ENCODE data around the gene UMAD1.

The UMAD1 gene

GRCh38 chr7:7808156-7808555 is 167.6 kb downstream of the UMAD1 start:
- H3K4ac ChIP-seq (ENCODE audit: low read depth, low read length), result no peak overlapping the region
- H3K36me3 ChIP-seq (ENCODE audit: control insufficient read depth in 1 of 2, insufficient read depth in 2 of 2, low read length in 2 of 2), result peaks cover 0 to 2% of the 10 kb centered on the region in 2 experiments
- H3K79me2 ChIP-seq (ENCODE audit: control insufficient read depth, insufficient read depth, low read length, poor library complexity), result no peaks in the 10 kb centered on the region
- DNase-seq, result no peak
- no peak overlapping the region for H3K27ac ChIP-seq (ENCODE audit: low read depth, low read length)
- no peak overlapping the region for H2BK5ac ChIP-seq (ENCODE audit: low read depth, low read length, poor library complexity)
- no peaks in the 10 kb centered on the region for H3K27me3 ChIP-seq (ENCODE audit: insufficient read depth, low read length)
- no peak overlapping the region for H4K8ac ChIP-seq (ENCODE audit: low read depth, low read length)
- H3K9me3 ChIP-seq (ENCODE audit: insufficient read depth, low read depth, low read length), result no peaks in the 10 kb centered on the region
- no peak overlapping the region for H4K91ac ChIP-seq (ENCODE audit: low read depth, low read length)
- no peak overlapping the region for H3K18ac ChIP-seq (ENCODE audit: low read length)
- no peak overlapping the region for H3K4me2 ChIP-seq (ENCODE audit: low read length)
- H4K12ac ChIP-seq (ENCODE audit: low read depth, low read length), result no peak overlapping the region
- H2AFZ ChIP-seq (ENCODE audit: insufficient read depth, low read length, poor library complexity), result no peak overlapping the region
- peaks cover 2% of the 10 kb centered on the region for H3K79me1 ChIP-seq (ENCODE audit: low read length)
- no peak overlapping the region for H3K9ac ChIP-seq (ENCODE audit: low read length)
- no peak overlapping the region for H3K4me3 ChIP-seq (ENCODE audit: low read depth, low read length)
- WGBS (ENCODE audit: extremely low coverage, insufficient coverage, insufficient read length), result 100% methylated on average over 1 of the region's 4 CpGs
- H3K23ac ChIP-seq (ENCODE audit: low read length), result no peak overlapping the region
- no peak overlapping the region for H2BK12ac ChIP-seq (ENCODE audit: low read length)
- no peaks in the 10 kb centered on the region for H3K4me1 ChIP-seq (ENCODE audit: control insufficient read depth in 1 of 2, insufficient read depth in 2 of 2, low read length in 2 of 2)
- H3K14ac ChIP-seq (ENCODE audit: low read length), result no peak overlapping the region
- H2AK5ac ChIP-seq (ENCODE audit: low read length), result no peak overlapping the region
- H2BK120ac ChIP-seq (ENCODE audit: insufficient read depth, low read length, poor library complexity), result no peak overlapping the region

- no peak overlapping the region for H3K4ac ChIP-seq (ENCODE audit: low read depth, low read length)
- H3K79me1 ChIP-seq (ENCODE audit: low read length), result peaks cover under 1% of the 10 kb centered on the region
- no peak overlapping the region for H2AK5ac ChIP-seq (ENCODE audit: low read length)
- H4K91ac ChIP-seq (ENCODE audit: low read depth, low read length), result no peak overlapping the region
- DNase-seq, result no peak
- no peaks in the 10 kb centered on the region for H3K79me2 ChIP-seq (ENCODE audit: control insufficient read depth, insufficient read depth, low read length, poor library complexity)
- no peaks in the 10 kb centered on the region for H3K4me1 ChIP-seq (ENCODE audit: control insufficient read depth in 1 of 2, insufficient read depth in 2 of 2, low read length in 2 of 2)
- H3K27ac ChIP-seq (ENCODE audit: low read depth, low read length), result no peak overlapping the region
- H4K8ac ChIP-seq (ENCODE audit: low read depth, low read length), result no peak overlapping the region
- no peak overlapping the region for H4K12ac ChIP-seq (ENCODE audit: low read depth, low read length)
- no peaks in the 10 kb centered on the region for H3K9me3 ChIP-seq (ENCODE audit: insufficient read depth, low read depth, low read length)
- no peak overlapping the region for H3K23ac ChIP-seq (ENCODE audit: low read length)
- H2AFZ ChIP-seq (ENCODE audit: insufficient read depth, low read length, poor library complexity), result no peak overlapping the region
- no peak overlapping the region for H2BK5ac ChIP-seq (ENCODE audit: low read depth, low read length, poor library complexity)
- no peak overlapping the region for H3K18ac ChIP-seq (ENCODE audit: low read length)
- no CpG with 5 or more reads among the region's 1 CpG for WGBS (ENCODE audit: extremely low coverage, insufficient coverage, insufficient read length)
- peaks cover 0 to 2% of the 10 kb centered on the region in 2 experiments for H3K36me3 ChIP-seq (ENCODE audit: control insufficient read depth in 1 of 2, insufficient read depth in 2 of 2, low read length in 2 of 2)
- no peak overlapping the region for H3K14ac ChIP-seq (ENCODE audit: low read length)
- H2BK120ac ChIP-seq (ENCODE audit: insufficient read depth, low read length, poor library complexity), result no peak overlapping the region
- H3K9ac ChIP-seq (ENCODE audit: low read length), result no peak overlapping the region
- no peak overlapping the region for H3K4me2 ChIP-seq (ENCODE audit: low read length)
- H3K27me3 ChIP-seq (ENCODE audit: insufficient read depth, low read length), result no peaks in the 10 kb centered on the region
- H2BK12ac ChIP-seq (ENCODE audit: low read length), result no peak overlapping the region
- H3K4me3 ChIP-seq (ENCODE audit: low read depth, low read length), result no peak overlapping the region
Measured at GRCh38 chr7:7808626-7809025, 168.1 kb downstream of the UMAD1 start.

GRCh38 chr7:7810380-7810779 is 169.8 kb downstream of the UMAD1 start:
- no peak overlapping the region for H3K14ac ChIP-seq (ENCODE audit: low read length)
- no peaks in the 10 kb centered on the region for H3K9me3 ChIP-seq (ENCODE audit: insufficient read depth, low read depth, low read length)
- H4K91ac ChIP-seq (ENCODE audit: low read depth, low read length), result no peak overlapping the region
- no peak overlapping the region for H3K27ac ChIP-seq (ENCODE audit: low read depth, low read length)
- H4K8ac ChIP-seq (ENCODE audit: low read depth, low read length), result no peak overlapping the region
- H3K18ac ChIP-seq (ENCODE audit: low read length), result no peak overlapping the region
- no peak overlapping the region for H3K23ac ChIP-seq (ENCODE audit: low read length)
- no peaks in the 10 kb centered on the region for H3K79me1 ChIP-seq (ENCODE audit: low read length)
- no peak overlapping the region for H3K4ac ChIP-seq (ENCODE audit: low read depth, low read length)
- no peak overlapping the region for H2BK120ac ChIP-seq (ENCODE audit: insufficient read depth, low read length, poor library complexity)
- no peak overlapping the region for H3K4me3 ChIP-seq (ENCODE audit: low read depth, low read length)
- H3K4me2 ChIP-seq (ENCODE audit: low read length), result no peak overlapping the region
- WGBS (ENCODE audit: extremely low coverage, insufficient coverage, insufficient read length), result no CpG with 5 or more reads among the region's 1 CpG
- no peaks in the 10 kb centered on the region for H3K79me2 ChIP-seq (ENCODE audit: control insufficient read depth, insufficient read depth, low read length, poor library complexity)
- H2AFZ ChIP-seq (ENCODE audit: insufficient read depth, low read length, poor library complexity), result no peak overlapping the region
- H2BK5ac ChIP-seq (ENCODE audit: low read depth, low read length, poor library complexity), result no peak overlapping the region
- peaks cover 0 to 2% of the 10 kb centered on the region in 2 experiments for H3K36me3 ChIP-seq (ENCODE audit: control insufficient read depth in 1 of 2, insufficient read depth in 2 of 2, low read length in 2 of 2)
- H3K27me3 ChIP-seq (ENCODE audit: insufficient read depth, low read length), result no peaks in the 10 kb centered on the region
- no peaks in the 10 kb centered on the region for H3K4me1 ChIP-seq (ENCODE audit: control insufficient read depth in 1 of 2, insufficient read depth in 2 of 2, low read length in 2 of 2)
- H4K12ac ChIP-seq (ENCODE audit: low read depth, low read length), result no peak overlapping the region
- DNase-seq, result no peak
- H3K9ac ChIP-seq (ENCODE audit: low read length), result no peak overlapping the region
- no peak overlapping the region for H2BK12ac ChIP-seq (ENCODE audit: low read length)
- H2AK5ac ChIP-seq (ENCODE audit: low read length), result no peak overlapping the region

GRCh38 chr7:7810826-7811225 is 170.3 kb downstream of the UMAD1 start:
- Histone ChIP-seq H3K27me3 (ENCODE audit: insufficient read depth, low read length) (no peaks in the 10 kb centered on the region), H2BK120ac (ENCODE audit: insufficient read depth, low read length, poor library complexity) (no peak overlapping the region), H2AFZ (ENCODE audit: insufficient read depth, low read length, poor library complexity) (no peak overlapping the region), H2AK5ac (ENCODE audit: low read length) (no peak overlapping the region), H4K8ac (ENCODE audit: low read depth, low read length) (no peak overlapping the region), H2BK12ac (ENCODE audit: low read length) (no peak overlapping the region), H3K4ac (ENCODE audit: low read depth, low read length) (no peak overlapping the region), H3K18ac (ENCODE audit: low read length) (no peak overlapping the region), H3K9ac (ENCODE audit: low read length) (no peak overlapping the region), H3K9me3 (ENCODE audit: insufficient read depth, low read depth, low read length) (no peaks in the 10 kb centered on the region), H4K12ac (ENCODE audit: low read depth, low read length) (no peak overlapping the region), H3K27ac (ENCODE audit: low read depth, low read length) (no peak overlapping the region), H3K23ac (ENCODE audit: low read length) (no peak overlapping the region), H2BK5ac (ENCODE audit: low read depth, low read length, poor library complexity) (no peak overlapping the region), H3K4me1 (ENCODE audit: control insufficient read depth in 1 of 2, insufficient read depth in 2 of 2, low read length in 2 of 2) (no peaks in the 10 kb centered on the region), H3K79me2 (ENCODE audit: control insufficient read depth, insufficient read depth, low read length, poor library complexity) (no peaks in the 10 kb centered on the region), H3K36me3 (ENCODE audit: control insufficient read depth in 1 of 2, insufficient read depth in 2 of 2, low read length in 2 of 2) (peaks cover 0 to 2% of the 10 kb centered on the region in 2 experiments), H3K4me3 (ENCODE audit: low read depth, low read length) (no peak overlapping the region), H3K4me2 (ENCODE audit: low read length) (no peak overlapping the region), H3K14ac (ENCODE audit: low read length) (no peak overlapping the region), H3K79me1 (ENCODE audit: low read length) (no peaks in the 10 kb centered on the region), H4K91ac (ENCODE audit: low read depth, low read length) (no peak overlapping the region)
- no CpG with 5 or more reads among the region's 2 CpGs for WGBS (ENCODE audit: extremely low coverage, insufficient coverage, insufficient read length)
- no peak for DNase-seq

Data from trophoblast cell (in vitro differentiated cells and primary cell).